MM.1S (cell line): ENCODE measurements around the gene ADRM1.
A peak's percentile ranks its signal among the peaks of the same experiment; 100 is the strongest.

Experiments
- DNase-seq: peaks from one replicate; pipeline ENCODE4 v3.0.0-alpha.2; 2015
- H2AFZ ChIP-seq: fragments of 300-600 bp; sonication (generic); 2 replicates; pipeline ENCODE4 v1.6.0; 2016; ENCODE audit warnings: antibody characterized with exemption, low read length
- H3F3A ChIP-seq: fragments of 300-600 bp; sonication (generic); 2 replicates; pipeline ENCODE4 v1.6.1; 2016; ENCODE audit warnings: mild to moderate bottlenecking, antibody characterized with exemption, low read length, moderate library complexity, mixed read lengths; ENCODE audit not compliant: insufficient read depth
- H3K27ac ChIP-seq: fragments of 300-600 bp; sonication (generic); 2 replicates; pipeline ENCODE4 v1.5.1; 2016; ENCODE audit warnings: mild to moderate bottlenecking, low read length
- H3K27me3 ChIP-seq: fragments of 300-600 bp; sonication (generic); replicated peaks from 2 replicates; pipeline ENCODE4 v1.6.0; 2016; ENCODE audit warnings: low read length; ENCODE audit not compliant: insufficient read depth
- H3K36me3 ChIP-seq: fragments of 300-600 bp; sonication (generic); replicated peaks from 2 replicates; pipeline ENCODE4 v1.6.1; 2016; ENCODE audit warnings: mild to moderate bottlenecking, low read length, mixed read lengths; ENCODE audit not compliant: insufficient read depth
- H3K4me1 ChIP-seq: fragments of 300-600 bp; sonication (generic); 2 replicates; pipeline ENCODE4 v1.6.1; 2016; ENCODE audit warnings: low read length, mixed read lengths
- H3K4me2 ChIP-seq: fragments of 300-600 bp; sonication (generic); 2 replicates; pipeline ENCODE4 v1.6.0; 2016; ENCODE audit warnings: low read depth, low read length
- H3K4me3 ChIP-seq: fragments of 300-600 bp; sonication (generic); 2 replicates; pipeline ENCODE4 v1.5.1; 2016; ENCODE audit warnings: low read length, mixed read lengths
- H3K79me2 ChIP-seq: fragments of 300-600 bp; sonication (generic); 2 replicates; pipeline ENCODE4 v1.6.1; 2016; ENCODE audit warnings: mixed run types, low read length, mixed read lengths
- H3K9ac ChIP-seq: fragments of 300-600 bp; sonication (generic); 2 replicates; pipeline ENCODE4 v1.6.1; 2016; ENCODE audit warnings: low read length, mixed read lengths
- H3K9me2 ChIP-seq: fragments of 300-600 bp; sonication (generic); replicated peaks from 2 replicates; pipeline ENCODE4 v1.6.1; 2016; ENCODE audit warnings: mild to moderate bottlenecking, low read length, mixed read lengths; ENCODE audit not compliant: insufficient read depth
- H3K9me3 ChIP-seq: fragments of 300-600 bp; sonication (generic); replicated peaks from 2 replicates; pipeline ENCODE4 v1.6.1; 2016; ENCODE audit warnings: mild to moderate bottlenecking, low read length, mixed read lengths; ENCODE audit not compliant: insufficient read depth
- H4K20me1 ChIP-seq: fragments of 300-600 bp; sonication (generic); 2 replicates; pipeline ENCODE4 v1.6.1; 2016; ENCODE audit warnings: mild to moderate bottlenecking, low read length, moderate library complexity, mixed read lengths; ENCODE audit not compliant: insufficient read depth
- EZH2 ChIP-seq: fragments of 300-600 bp; sonication (generic); optimal IDR thresholded peaks from 2 replicates; pipeline ENCODE3; 2017; ENCODE audit warnings: low read depth, mild to moderate bottlenecking, antibody characterized with exemption, low read length, mixed read lengths
- EZH2phosphoT487 ChIP-seq: fragments of 300-600 bp; sonication (generic); IDR thresholded peaks from 2 replicates; pipeline ENCODE4 v1.6.1; 2018; ENCODE audit warnings: antibody characterized with exemption, low read length
- TF ChIP-seq, protein P1 (sequence below): fragments of 300-600 bp; sonication (generic); IDR thresholded peaks from 2 replicates; pipeline ENCODE4 v1.5.1; 2016; ENCODE audit warnings: antibody characterized with exemption, low read length, mixed read lengths

ADRM1 gene

DNA sequence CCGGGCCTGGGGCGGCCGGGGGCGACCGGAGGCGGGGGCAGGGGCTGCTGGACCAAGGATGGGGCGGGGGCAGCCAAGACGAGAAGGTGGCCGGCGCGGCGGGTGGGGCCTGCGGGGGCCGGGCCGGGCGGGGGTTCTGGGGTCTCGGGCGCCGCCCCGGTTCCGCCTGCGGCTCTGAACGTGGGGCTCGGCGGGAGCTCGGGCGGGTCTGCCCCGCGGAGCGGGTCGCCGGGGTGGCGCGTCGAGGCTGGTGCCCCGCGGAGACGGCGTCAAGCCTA lies 204 bp downstream of the ADRM1 start:
- Histone ChIP-seq H3K27me3 (no peaks in the 10 kb centered on the region), H4K20me1 (peaks cover 30% of the 10 kb centered on the region), H3K9me2 (no peaks in the 10 kb centered on the region), H3K27ac (peak overlapping the region; percentile 87; the same call in 1 of the 2 replicates), H3K4me1 (peaks cover 9% of the 10 kb centered on the region), H3K4me3 (peak overlapping the region; percentile 85), H3K36me3 (peaks cover 15% of the 10 kb centered on the region), H3K9me3 (no peaks in the 10 kb centered on the region), H3K4me2 (peak overlapping the region; percentile 95; the same call in 1 of the 2 replicates), H3K9ac (peak overlapping the region; percentile 91), H3K79me2 (peaks cover 49% of the 10 kb centered on the region), H3F3A (peaks cover 11% of the 10 kb centered on the region; the same call in 1 of the 2 replicates), H2AFZ (no peak overlapping the region)
- TF ChIP-seq EZH2phosphoT487 = no peak
- DNase-seq = no peak

DNA sequence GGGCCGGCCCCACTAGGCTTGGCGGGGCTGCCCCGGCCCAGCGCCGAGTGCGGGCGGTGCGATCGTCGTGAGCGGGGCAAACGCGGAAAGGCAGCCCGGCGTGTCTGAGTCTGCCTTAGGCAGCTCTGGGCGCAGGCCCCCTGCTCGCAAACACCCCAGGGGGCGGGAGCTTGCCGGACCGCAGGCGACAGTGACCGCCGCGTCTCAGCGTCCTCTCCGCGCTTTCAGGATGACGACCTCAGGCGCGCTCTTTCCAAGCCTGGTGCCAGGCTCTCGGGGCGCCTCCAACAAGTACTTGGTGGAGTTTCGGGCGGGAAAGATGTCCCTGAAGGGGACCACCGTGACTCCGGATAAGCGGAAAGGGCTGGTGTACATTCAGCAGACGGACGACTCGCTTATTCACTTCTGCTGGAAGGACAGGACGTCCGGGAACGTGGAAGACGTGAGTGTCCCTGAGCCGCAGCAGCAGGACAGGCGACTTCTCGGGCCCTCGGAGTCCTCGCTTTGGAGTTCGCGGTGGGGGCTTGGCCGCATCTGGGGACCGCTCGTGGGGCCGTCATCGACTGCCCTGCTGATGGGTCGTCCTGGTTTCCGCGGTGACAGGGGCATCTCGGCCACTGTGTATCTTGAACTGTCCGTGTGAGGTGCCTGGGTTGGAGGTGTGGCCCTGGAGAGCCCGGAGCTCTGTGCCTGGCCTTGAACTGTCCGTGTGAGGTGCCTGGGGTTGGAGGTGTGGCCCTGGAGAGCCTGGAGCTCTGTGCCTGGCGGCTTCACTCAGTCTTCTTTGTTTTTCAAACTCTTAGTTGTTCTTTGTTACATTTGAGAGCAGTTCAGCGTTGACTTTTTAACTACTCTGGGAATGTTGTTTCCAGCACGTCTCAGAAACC lies 786 bp downstream of the ADRM1 start:
- H3K79me2 ChIP-seq = peaks cover 50% of the 10 kb centered on the region
- peak overlapping the region; percentile 56 for H3K27ac ChIP-seq
- peak overlapping the region; percentile 95 for H3K4me2 ChIP-seq
- no peaks in the 10 kb centered on the region for H3K9me2 ChIP-seq
- no peaks in the 10 kb centered on the region for H3K9me3 ChIP-seq
- H3K36me3 ChIP-seq = peaks cover 15% of the 10 kb centered on the region
- DNase-seq = peak; percentile 26
- peaks cover 30% of the 10 kb centered on the region for H4K20me1 ChIP-seq
- TF ChIP-seq EZH2 (no peak), EZH2phosphoT487 (no peak)
- TF ChIP-seq, protein P1, sequence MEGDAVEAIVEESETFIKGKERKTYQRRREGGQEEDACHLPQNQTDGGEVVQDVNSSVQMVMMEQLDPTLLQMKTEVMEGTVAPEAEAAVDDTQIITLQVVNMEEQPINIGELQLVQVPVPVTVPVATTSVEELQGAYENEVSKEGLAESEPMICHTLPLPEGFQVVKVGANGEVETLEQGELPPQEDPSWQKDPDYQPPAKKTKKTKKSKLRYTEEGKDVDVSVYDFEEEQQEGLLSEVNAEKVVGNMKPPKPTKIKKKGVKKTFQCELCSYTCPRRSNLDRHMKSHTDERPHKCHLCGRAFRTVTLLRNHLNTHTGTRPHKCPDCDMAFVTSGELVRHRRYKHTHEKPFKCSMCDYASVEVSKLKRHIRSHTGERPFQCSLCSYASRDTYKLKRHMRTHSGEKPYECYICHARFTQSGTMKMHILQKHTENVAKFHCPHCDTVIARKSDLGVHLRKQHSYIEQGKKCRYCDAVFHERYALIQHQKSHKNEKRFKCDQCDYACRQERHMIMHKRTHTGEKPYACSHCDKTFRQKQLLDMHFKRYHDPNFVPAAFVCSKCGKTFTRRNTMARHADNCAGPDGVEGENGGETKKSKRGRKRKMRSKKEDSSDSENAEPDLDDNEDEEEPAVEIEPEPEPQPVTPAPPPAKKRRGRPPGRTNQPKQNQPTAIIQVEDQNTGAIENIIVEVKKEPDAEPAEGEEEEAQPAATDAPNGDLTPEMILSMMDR = no peak
- peaks cover 9% of the 10 kb centered on the region for H3K4me1 ChIP-seq
- no peak overlapping the region for H2AFZ ChIP-seq
- H3F3A ChIP-seq = peaks cover 11% of the 10 kb centered on the region; the same call in 1 of the 2 replicates
- peak overlapping the region; percentile 91 for H3K9ac ChIP-seq
- H3K27me3 ChIP-seq = no peaks in the 10 kb centered on the region
- H3K4me3 ChIP-seq = peak overlapping the region; percentile 85

DNA sequence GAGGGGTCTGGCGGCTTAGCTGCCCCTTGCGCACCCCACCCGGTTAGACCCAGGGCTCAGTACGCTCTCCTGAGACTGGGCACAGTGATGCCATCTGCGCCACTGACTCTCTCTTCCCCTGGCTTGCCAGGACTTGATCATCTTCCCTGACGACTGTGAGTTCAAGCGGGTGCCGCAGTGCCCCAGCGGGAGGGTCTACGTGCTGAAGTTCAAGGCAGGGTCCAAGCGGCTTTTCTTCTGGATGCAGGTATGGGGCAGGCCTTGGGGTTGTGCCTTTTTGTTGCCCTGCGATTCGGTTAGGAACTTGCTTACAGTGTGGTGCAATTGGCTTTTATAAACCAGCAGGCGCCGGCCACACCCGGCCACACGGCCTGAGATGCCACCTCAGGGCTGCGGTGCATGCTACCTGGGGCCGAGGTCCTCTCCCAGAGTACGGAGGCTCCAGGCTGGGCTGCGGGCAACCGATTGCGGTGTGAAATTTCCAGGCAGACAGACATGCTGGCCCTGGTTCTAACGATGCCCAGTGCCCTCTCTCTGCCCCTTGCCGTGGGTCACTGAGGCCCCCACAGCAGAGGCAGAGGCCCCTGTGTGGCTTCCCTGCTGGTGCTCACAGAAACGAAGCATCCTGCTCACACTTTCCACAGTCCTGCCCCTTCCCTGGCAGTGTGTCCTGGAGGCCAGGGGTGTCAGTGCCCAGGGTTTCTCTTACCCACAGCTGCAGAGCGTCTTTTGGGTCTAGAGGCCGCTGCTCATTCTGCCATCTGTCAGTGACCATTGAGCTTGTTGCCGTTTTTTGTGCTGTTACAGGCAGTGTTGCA lies 1.7 kb downstream of the ADRM1 start:
- Histone ChIP-seq H3K36me3 (peaks cover 15% of the 10 kb centered on the region), H3F3A (peaks cover 11% of the 10 kb centered on the region; the same call in 1 of the 2 replicates), H3K27ac (peak overlapping the region; percentile 56; the same call in 1 of the 2 replicates)

More for the DNA sequence above, 1.7 kb downstream of the ADRM1 start:
- Histone ChIP-seq H2AFZ (no peak overlapping the region), H3K27me3 (no peaks in the 10 kb centered on the region), H3K4me2 (peak overlapping the region; percentile 95), H3K9me3 (no peaks in the 10 kb centered on the region), H3K79me2 (peaks cover 50% of the 10 kb centered on the region), H3K4me3 (peak overlapping the region; percentile 85), H3K4me1 (peaks cover 9% of the 10 kb centered on the region), H4K20me1 (peaks cover 30% of the 10 kb centered on the region), H3K9ac (peak overlapping the region; percentile 91), H3K9me2 (no peaks in the 10 kb centered on the region)
- DNase-seq = peak; percentile 11
- no peak for TF ChIP-seq EZH2
- TF ChIP-seq, protein P1 = no peak
- no peak for TF ChIP-seq EZH2phosphoT487
